Measurements from ENCODE around the gene ZNF337.

DNA sequence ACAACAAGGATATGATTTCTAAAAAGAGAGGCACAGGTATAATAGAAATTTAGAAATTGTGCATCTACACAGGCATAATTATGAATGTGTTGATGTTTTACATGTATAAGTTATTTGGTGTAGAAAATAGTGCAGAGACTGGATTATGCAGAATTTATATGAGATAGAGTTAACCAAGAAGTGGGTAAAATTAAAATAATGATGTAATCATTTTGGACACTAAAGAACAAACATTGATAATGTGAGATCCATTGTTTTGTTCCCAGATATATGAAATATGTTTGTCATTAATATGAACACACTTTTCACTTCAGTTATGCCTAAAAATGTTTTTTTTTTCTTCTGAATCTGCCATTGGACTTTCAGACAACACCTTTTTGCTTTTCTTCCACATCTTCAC lies 37.2 kb upstream of the ZNF337 start:
- TF ChIP-seq, protein P1, sequence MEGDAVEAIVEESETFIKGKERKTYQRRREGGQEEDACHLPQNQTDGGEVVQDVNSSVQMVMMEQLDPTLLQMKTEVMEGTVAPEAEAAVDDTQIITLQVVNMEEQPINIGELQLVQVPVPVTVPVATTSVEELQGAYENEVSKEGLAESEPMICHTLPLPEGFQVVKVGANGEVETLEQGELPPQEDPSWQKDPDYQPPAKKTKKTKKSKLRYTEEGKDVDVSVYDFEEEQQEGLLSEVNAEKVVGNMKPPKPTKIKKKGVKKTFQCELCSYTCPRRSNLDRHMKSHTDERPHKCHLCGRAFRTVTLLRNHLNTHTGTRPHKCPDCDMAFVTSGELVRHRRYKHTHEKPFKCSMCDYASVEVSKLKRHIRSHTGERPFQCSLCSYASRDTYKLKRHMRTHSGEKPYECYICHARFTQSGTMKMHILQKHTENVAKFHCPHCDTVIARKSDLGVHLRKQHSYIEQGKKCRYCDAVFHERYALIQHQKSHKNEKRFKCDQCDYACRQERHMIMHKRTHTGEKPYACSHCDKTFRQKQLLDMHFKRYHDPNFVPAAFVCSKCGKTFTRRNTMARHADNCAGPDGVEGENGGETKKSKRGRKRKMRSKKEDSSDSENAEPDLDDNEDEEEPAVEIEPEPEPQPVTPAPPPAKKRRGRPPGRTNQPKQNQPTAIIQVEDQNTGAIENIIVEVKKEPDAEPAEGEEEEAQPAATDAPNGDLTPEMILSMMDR (conservative IDR thresholded peaks at IDR 0.05): no peak
- TF ChIP-seq ZFX (IDR thresholded peaks at IDR 0.05): no peak
